Upper lobe of right lung (tissue), 1 donor: ENCODE measurements around the gene CSAG3. TPM values are rescaled to one million over a fixed set of nuclear protein-coding genes. Genes with fewer than 3 reads are reported as not detected.
"Not testable (repeated sequence)": the region's sequence is repeated elsewhere in the genome, so short reads cannot be mapped to it uniquely, and the experiment has no call there.

Source experiments
- ATAC-seq: fragments of 200-7000 bp; cut with Tn5 transposase; one replicate; pipeline ENCODE4 v1.9.1; 2020; ENCODE audit warnings: mild to moderate bottlenecking, moderate library complexity
- DNase-seq: peaks from one replicate; pipeline ENCODE4 v3.0.0-alpha.2; 2020
- H3K27ac ChIP-seq: fragments of 200-600 bp; one replicate; pipeline ENCODE4 v1.8.0; 2022
- H3K27me3 ChIP-seq: fragments of 200-600 bp; one replicate; pipeline ENCODE4 v1.8.0; 2022; ENCODE audit warnings: mild to moderate bottlenecking
- H3K36me3 ChIP-seq: fragments of 200-600 bp; one replicate; pipeline ENCODE4 v1.8.0; 2022
- H3K4me1 ChIP-seq: fragments of 200-600 bp; one replicate; pipeline ENCODE4 v1.8.0; 2022
- H3K4me3 ChIP-seq: fragments of 200-600 bp; one replicate; pipeline ENCODE4 v1.8.0; 2022; ENCODE audit warnings: mild to moderate bottlenecking
- H3K9me3 ChIP-seq: fragments of 200-600 bp; one replicate; pipeline ENCODE4 v1.8.0; 2022
- intact Hi-C: fragments of 100-400 bp; cut with DNase I; formaldehyde crosslinking; loops from one replicate; pipeline ENCODE4 v1.11.0; 2022
- long read RNA-seq: library from polyadenylated mRNA; unstranded; transcript quantifications from one replicate; pipeline ENCODE4 v2.0.0, GENCODE V29; 2021
- total RNA-seq: library from RNA; stranded (reverse); fragmentation: NEBNext Ultra II Directional; extraction: Animal tissue kit (Norgen Biotek cat#: 25700); gene quantifications from one replicate; pipeline ENCODE4 v1.2.1, GENCODE V29; 2021
- TF ChIP-seq, protein P1 (sequence below): fragments of 200-600 bp; IDR thresholded peaks from one replicate; pipeline ENCODE4 v1.8.0; 2022; ENCODE audit warnings: antibody characterized with exemption
- donor health status: DM: no; HTN: yes; CAD: no; lungs with severe emphysema.

CSAG3 gene
- not detected for total RNA-seq
- long read RNA-seq: 0 reads

DNA sequence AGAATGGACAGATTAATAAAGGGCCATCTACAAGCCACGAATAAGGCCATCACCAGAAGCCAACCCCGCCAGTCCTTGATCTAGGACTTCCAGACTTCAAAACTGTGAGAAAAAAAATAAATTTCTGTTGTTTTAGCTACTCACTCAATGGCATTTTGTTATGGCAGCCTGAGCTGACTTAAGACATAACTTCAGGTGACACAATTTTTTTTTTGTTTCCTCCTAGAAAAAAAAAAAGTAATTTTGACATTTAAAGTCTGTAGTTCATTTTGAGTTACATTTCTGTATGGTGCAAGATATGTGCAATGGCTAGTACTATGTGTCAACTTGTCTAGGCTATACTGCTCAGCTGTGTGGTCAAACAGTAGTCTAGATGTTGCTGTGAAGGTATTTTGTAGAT is at the start of gene CSAG3:
Gene CSAG3, plus strand, starts transcription at position 301 of the 400 bp plus-strand sequence.
- H3K4me3 ChIP-seq, intact Hi-C loops, H3K9me3 ChIP-seq, H3K36me3 ChIP-seq, H3K27me3 ChIP-seq, ATAC-seq, DNase-seq, H3K4me1 ChIP-seq, H3K27ac ChIP-seq: not testable (repeated sequence)

DNA sequence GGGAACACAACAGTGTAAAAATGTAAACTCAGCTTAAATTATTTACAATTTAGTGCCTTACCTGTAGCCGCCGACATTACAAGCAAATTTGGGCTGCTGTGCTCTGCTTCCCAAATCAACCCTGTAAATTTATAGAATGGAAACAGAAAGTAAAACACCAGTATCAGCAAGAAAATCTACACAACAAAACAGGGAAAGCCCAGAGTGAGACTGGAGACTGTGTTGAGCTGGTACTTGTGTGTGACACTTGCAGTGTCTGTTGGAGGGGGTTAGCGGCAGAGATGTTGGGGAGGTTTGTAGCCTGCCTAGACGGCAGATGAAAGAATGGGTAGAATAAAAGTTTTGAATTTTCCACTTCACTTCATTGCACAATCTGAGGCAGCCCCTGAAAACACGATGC is 45.8 kb upstream of the CSAG3 start:
- DNase-seq, H3K27me3 ChIP-seq, ATAC-seq, H3K36me3 ChIP-seq, H3K4me3 ChIP-seq, H3K4me1 ChIP-seq, intact Hi-C loops, H3K27ac ChIP-seq, H3K9me3 ChIP-seq: not testable (repeated sequence)

DNA sequence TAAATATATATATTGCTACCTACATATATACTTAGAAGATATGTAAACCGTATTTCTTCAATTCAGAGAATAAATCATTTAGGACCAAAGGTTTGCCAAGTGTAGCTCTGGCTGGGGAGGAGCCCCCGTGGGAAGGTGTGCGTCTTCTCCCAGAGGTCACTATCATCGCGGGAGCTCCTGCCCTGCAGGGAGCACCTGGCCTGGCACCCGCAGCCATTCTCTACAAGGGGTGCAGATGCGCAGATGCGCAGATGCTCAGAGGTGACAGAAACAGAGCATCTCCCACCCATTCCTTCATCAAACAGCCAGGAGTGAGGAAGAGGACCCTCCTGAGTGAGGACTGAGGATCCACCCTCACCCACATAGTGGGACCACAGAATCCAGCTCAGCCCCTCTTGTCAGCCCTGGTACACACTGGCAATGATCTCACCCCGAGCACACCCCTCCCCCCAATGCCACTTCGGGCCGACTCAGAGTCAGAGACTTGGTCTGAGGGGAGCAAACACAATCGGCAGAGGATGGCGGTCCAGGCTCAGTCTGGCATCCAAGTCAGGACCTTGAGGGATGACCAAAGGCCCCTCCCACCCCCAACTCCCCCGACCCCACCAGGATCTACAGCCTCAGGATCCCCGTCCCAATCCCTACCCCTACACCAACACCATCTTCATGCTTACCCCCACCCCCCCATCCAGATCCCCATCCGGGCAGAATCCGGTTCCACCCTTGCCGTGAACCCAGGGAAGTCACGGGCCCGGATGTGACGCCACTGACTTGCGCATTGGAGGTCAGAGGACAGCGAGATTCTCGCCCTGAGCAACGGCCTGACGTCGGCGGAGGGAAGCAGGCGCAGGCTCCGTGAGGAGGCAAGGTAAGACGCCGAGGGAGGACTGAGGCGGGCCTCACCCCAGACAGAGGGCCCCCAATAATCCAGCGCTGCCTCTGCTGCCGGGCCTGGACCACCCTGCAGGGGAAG is 44.9 kb upstream of the CSAG3 start, which contains the start of gene MAGEA2B:
Gene MAGEA2B, plus strand, starts transcription at position 814 of the 973 bp plus-strand sequence. CDS start 2,479 bp downstream, outside the sequence.
- H3K36me3 ChIP-seq, H3K27me3 ChIP-seq, H3K9me3 ChIP-seq, H3K4me1 ChIP-seq, intact Hi-C loops, DNase-seq, ATAC-seq, H3K27ac ChIP-seq, H3K4me3 ChIP-seq: not testable (repeated sequence)

DNA sequence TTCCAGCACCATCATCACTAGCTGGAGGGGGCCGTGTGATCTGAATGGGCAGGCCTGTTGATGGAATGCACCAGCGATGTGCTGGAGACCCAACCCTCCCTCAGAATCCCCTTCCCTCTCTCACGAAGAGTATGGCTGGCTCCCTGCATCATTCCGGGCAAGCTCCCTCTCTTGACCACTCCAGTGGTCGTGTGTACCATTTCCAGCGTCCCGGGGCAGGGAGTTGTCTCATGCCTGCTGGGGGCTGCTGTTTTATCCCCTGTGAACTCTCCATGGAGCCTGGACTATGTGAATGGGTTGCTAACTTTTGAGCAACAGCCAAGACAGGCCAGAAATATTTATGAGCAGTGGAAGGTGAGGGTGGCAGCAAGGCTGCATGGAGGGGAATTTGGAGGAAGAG is 33.6 kb upstream of the CSAG3 start:
- ATAC-seq (no peak), DNase-seq (no peak)
- Histone ChIP-seq H3K27ac (no peak overlapping the region), H3K36me3 (no peaks in the 10 kb centered on the region), H3K4me1 (no peaks in the 10 kb centered on the region), H3K9me3 (no peaks in the 10 kb centered on the region), H3K27me3 (no peaks in the 10 kb centered on the region), H3K4me3 (no peak overlapping the region)
- TF ChIP-seq, protein P1, sequence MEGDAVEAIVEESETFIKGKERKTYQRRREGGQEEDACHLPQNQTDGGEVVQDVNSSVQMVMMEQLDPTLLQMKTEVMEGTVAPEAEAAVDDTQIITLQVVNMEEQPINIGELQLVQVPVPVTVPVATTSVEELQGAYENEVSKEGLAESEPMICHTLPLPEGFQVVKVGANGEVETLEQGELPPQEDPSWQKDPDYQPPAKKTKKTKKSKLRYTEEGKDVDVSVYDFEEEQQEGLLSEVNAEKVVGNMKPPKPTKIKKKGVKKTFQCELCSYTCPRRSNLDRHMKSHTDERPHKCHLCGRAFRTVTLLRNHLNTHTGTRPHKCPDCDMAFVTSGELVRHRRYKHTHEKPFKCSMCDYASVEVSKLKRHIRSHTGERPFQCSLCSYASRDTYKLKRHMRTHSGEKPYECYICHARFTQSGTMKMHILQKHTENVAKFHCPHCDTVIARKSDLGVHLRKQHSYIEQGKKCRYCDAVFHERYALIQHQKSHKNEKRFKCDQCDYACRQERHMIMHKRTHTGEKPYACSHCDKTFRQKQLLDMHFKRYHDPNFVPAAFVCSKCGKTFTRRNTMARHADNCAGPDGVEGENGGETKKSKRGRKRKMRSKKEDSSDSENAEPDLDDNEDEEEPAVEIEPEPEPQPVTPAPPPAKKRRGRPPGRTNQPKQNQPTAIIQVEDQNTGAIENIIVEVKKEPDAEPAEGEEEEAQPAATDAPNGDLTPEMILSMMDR: no peak
- intact Hi-C loops: no loop called here

DNA sequence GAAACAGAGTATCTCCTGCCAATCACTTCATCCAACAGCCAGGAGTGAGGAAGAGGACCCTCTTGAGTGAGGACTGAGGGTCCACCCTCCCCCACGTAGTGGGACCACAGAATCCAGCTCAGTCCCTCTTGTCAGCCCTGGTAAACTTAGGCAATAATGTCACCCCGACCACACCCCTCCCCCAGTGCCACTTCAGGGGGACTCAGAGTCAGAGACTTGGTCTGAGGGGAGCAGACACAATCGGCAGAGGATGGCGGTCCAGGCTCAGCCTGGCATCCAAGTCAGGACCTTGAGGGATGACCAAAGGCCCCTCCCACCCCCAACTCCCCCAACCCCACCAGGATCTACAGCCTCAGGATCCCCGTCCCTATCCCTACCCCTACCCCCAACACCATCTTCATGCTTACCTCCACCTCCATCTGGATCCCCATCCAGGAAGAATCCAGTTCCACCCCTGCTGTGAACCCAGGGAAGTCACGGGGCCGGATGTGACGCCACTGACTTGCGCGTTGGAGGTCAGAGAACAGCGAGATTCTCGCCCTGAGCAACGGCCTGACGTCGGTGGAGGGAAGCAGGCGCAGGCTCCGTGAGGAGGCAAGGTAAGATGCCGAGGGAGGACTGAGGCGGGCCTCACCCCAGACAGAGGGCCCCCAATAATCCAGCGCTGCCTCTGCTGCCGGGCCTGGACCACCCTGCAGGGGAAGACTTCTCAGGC is 25.6 kb upstream of the CSAG3 start, which contains the start of the genes CSAG1 and MAGEA12:
Gene CSAG1, minus strand, starts transcription at position 461 of the 715 bp plus-strand sequence. CDS start 1,261 bp downstream, outside the sequence.
Gene MAGEA12, plus strand, starts transcription at position 497 of the 715 bp plus-strand sequence. CDS start 2,405 bp downstream, outside the sequence.
- TF ChIP-seq, protein P1: no peak
- Histone ChIP-seq H3K9me3 (no peaks in the 10 kb centered on the region), H3K27me3 (no peaks in the 10 kb centered on the region), H3K4me1 (no peaks in the 10 kb centered on the region), H3K27ac (no peak within 1 kb of the TSS), H3K4me3 (no peak within 1 kb of the TSS), H3K36me3 (no peaks in the 10 kb centered on the region)
- DNase-seq (no peak), ATAC-seq (no peak)
- intact Hi-C loops: no loop called here

DNA sequence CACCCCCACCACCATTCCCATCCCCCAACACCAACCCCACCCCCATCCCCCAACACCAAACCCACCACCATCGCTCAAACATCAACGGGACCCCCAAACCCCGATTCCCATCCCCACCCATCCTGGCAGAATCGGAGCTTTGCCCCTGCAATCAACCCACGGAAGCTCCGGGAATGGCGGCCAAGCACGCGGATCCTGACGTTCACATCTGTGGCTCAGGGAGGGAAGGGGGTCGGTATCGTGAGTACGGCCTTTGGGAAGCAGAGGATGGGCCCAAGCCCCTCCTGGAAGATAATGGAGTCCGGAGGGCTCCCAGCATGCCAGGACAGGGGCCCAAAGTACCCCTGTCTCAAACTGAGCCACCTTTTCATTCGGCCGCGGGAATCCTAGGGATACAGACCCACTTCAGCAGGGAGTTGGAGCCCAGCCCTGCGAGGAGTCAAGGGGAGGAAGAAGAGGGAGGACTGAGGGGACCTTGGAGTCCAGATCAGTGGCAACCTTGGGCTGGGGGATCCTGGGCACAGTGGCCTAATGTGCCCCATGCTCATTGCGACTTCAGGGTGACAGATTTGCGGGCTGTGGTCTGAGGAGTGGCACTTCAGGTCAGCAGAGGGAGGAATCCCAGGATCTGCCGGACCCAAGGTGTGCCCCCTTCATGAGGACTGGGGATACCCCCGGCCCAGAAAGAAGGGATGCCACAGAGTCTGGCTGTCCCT is 24.7 kb upstream of the CSAG3 start:
- H3K9me3 ChIP-seq, H3K4me3 ChIP-seq, DNase-seq, H3K27me3 ChIP-seq, H3K36me3 ChIP-seq, intact Hi-C loops, H3K4me1 ChIP-seq, ATAC-seq, H3K27ac ChIP-seq: not testable (repeated sequence)

DNA sequence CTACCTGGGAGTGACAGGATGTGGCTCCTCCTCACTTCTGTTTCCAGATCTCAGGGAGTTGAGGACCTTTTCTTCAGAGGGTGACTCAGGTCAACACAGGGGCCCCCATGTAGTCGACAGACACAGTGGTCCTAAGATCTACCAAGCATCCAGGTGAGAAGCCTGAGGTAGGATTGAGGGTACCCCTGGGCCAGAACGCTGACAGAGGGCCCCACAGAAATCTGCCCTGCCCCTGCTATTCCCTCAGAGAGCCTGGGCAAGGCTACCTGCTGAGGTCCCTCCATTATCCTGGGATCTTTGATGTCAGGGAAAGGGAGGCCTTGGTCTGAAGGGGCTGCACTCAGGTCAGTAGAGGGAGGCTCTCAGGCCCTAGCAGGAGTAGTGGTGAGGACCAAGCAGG is 23.9 kb upstream of the CSAG3 start:
- H3K27ac ChIP-seq: no peak overlapping the region
- H3K9me3 ChIP-seq: no peaks in the 10 kb centered on the region
- ATAC-seq (no peak), DNase-seq (no peak)
- TF ChIP-seq, protein P1: no peak
- intact Hi-C loops: no loop called here
- H3K27me3 ChIP-seq: no peaks in the 10 kb centered on the region
- no peaks in the 10 kb centered on the region for H3K4me1 ChIP-seq
- H3K4me3 ChIP-seq: no peak overlapping the region
- no peaks in the 10 kb centered on the region for H3K36me3 ChIP-seq
